NOMO-1 treated with dmso at 0.1 percent for 144 hours (cell line): ENCODE data around the gene KCNB1.

ENCODE experiments used
- DNase-seq: peaks from one replicate; lab custom pipeline; 2025; ENCODE audit not compliant: unreplicated experiment; lab: John Stamatoyannopoulos, UW

The KCNB1 gene

GRCh38 chr20:49360242-49360968, 122.1 kb downstream of the KCNB1 start:
- no peak for DNase-seq

DNA sequence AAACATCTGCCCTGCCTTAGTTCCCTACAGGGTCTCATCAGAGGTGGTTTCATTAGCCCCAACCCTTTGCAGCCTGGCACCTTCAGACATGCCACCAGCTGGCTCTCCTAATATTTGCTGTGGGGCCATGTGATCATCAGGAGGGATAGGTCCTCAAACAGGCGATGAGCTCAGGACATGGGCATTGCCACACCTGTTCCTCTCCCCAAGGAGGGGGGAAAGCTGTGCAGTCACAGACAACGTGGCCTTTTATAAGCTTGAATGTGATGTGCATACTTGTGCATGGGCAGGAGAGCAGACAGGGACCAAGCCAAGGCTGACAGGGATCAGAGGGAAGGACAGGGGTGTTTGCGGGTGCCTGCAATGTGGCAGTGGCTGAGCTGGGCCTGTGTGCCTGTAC, 125.8 kb downstream of the KCNB1 start:
- no peak for DNase-seq

DNA sequence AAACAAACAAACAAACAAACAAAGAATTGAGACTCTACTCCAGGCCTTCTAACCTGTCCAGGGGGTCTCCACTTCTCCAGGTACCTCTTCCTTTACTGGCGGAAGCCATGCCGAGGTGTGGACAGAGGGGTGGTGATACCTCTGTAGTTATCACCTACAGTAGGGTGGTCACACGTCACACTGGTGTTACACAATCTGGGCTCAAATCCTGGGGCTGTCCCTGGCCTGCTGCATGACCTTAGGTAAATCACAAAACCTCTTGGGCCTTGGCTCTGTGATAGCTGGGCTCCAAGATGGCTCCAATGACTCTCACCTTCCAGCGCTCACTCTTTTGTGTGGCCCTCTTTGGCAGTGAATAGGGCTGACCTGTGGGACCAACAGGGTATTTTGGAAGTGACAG, 127.8 kb downstream of the KCNB1 start:
- DNase-seq, result no peak

DNA sequence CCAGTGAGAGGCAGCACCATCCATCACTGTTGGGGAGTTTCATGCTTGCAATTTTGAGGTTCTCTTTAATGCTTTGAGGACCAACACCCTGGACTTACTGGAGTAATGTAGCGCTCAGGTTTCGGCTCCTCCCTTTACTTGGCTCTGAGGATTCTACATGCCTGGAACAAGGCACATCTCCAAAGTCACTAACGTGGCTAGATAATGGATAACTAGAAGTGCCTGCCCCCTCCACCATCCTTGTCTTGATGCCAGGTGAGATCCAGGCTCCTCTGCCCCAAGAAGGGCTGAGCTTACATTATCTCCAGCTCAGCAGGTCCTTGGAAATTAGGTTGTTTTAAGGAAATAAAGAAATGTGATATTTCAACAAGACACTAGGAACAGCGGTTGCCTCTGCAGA, 129.1 kb downstream of the KCNB1 start:
- no peak for DNase-seq

DNA sequence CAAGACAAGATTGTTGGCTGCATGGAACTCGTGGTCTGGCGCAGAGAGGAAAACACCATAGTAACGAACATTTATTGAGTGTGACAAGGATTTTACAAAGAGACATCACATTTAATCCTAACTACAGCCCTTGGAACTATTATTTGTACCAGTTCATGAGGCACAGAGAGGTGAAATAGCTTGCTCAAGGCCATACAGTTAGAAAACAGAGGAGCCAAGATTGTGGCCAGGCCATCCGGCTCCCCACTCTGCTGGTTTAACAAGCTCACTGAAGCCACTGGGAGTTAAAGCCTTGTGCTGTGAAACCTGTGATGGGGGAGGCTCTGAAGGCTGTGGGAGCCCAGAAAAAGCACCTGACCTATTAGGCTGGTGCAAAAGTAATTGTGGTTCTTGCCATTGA, 129.7 kb downstream of the KCNB1 start:
- no peak for DNase-seq

- DNase-seq, result no peak
These were observed 130.7 kb downstream of the KCNB1 start for GRCh38 chr20:49351775-49352174.

DNA sequence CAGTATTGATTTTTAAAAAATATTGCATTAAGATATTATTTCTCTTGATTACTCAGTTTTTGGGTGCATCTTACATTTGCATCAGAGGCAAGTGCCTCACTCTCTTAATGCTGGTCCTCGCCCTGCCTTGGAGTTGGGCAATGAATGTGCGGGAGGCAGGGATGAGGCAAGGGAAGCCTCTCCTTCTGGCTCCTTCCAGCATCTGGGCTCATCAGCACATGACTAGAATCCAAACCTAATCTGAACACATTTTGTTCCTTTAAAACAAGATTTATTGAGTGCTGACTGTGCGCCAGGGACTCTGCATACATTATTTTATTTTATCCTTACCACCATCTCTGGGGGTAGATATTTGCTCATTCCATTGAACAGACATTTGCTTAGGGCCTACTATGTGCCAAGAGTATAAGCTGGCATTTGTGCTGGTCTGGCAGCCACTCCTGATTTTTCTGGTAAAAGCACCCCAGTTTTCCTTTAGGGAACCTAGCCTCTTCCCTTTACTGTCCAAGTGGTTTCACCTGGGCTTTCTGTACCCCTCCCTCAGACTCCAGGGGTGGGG, 132.7 kb downstream of the KCNB1 start:
- no peak for DNase-seq

DNA sequence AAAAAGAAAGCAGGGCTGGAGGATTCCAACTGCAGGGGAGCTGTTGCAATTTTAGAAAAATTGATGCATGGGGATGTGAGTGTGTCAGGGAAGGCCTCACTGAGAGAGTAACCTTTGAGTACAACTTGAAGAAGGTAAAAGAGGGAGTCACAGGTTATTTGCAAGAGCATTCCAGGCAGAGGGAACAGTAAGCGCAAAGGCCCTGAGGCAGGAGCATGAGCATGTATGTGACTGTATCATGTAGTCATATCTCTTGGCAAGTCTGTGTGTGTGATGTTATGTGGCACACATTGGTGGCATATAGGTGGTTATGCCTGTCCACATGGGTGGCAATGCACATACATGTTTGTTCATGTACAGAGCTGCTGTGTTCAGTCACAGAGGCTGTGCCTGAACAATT, 133.4 kb downstream of the KCNB1 start:
- DNase-seq, result no peak

DNA sequence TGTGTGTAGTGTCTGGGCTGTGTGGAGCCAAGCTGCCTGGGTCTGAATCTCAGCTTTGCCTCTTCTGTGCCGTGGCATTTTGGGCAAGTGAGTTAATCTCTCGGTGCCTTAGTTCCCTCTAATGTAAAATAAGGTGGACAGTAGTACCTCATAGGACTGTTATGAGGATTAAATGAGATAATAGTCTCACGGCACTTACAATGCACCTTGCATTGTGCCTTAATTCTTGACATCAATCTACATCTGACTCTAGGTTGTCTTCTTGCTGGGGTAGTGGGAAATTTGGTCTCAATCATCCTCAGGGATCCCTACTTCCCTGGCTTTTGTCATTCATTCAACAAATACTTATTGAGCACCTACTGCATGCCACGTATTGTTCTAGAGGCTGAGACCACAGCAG, 133.9 kb downstream of the KCNB1 start:
- no peak for DNase-seq

DNA sequence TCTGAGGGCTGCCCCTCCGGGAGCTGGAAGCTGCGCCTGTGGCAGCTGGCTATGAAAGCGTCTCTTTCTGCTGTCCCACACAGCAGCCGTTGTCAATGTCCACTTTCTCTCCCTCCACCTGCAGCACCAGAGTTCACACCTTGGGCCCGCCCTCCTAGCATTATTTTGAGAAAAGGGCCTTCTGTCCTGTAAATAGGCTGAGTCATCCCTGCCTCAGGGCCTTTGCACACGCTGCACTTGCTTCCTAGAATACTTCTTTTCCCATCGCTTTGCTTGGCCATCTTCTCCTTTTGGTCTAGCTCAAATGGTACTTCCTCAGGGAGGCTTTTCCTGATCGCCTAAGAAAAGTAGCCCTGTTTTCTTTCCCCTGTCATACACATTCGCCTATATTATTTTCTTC, 135.3 kb downstream of the KCNB1 start:
- no peak for DNase-seq

- DNase-seq, result no peak
These were observed 135.8 kb downstream of the KCNB1 start for GRCh38 chr20:49346682-49347081.

DNA sequence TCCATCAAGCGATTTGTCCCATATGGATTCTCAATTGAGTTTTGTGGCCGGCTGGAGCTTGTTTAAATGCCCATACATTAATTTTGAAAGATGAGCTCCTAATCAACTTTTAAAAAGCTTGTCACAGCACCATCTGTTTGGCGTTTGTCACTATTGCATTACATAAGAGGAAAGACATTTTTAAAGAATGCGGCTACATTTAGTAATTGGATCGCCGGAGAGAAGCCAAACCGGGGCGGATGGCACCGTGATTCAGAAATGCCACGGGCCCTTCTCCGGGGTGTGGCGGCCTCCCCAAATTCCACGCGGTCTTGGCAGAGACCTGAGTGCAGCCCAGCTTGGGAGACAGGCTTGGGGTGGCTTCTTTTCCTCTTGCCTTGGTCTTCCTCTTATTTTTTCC, 136.9 kb downstream of the KCNB1 start:
- no peak for DNase-seq

DNA sequence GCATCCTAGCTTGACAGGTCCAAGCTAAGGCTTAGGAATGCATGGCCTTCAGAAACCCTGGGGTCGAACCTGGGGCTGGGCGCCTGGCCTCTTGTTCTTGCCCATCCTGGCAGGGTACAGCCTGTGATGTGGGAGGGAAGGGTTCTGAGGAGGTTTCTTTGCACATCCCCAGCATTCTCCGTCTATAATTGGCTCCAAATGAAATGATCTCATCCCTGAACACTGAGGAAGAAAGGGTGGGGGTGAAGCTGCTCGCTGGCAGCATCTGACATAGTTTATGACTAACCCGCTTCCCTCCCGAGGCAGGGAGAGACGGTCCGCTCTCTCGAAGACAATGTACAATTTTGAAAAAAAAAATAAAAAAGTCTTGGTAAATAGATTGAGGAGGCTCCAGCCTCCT, 137.5 kb downstream of the KCNB1 start:
- DNase-seq, result no peak

- DNase-seq, result no peak
These were observed 138.3 kb downstream of the KCNB1 start for GRCh38 chr20:49344140-49344539.

GRCh38 chr20:49343246-49343645, 139.2 kb downstream of the KCNB1 start:
- no peak for DNase-seq

DNA sequence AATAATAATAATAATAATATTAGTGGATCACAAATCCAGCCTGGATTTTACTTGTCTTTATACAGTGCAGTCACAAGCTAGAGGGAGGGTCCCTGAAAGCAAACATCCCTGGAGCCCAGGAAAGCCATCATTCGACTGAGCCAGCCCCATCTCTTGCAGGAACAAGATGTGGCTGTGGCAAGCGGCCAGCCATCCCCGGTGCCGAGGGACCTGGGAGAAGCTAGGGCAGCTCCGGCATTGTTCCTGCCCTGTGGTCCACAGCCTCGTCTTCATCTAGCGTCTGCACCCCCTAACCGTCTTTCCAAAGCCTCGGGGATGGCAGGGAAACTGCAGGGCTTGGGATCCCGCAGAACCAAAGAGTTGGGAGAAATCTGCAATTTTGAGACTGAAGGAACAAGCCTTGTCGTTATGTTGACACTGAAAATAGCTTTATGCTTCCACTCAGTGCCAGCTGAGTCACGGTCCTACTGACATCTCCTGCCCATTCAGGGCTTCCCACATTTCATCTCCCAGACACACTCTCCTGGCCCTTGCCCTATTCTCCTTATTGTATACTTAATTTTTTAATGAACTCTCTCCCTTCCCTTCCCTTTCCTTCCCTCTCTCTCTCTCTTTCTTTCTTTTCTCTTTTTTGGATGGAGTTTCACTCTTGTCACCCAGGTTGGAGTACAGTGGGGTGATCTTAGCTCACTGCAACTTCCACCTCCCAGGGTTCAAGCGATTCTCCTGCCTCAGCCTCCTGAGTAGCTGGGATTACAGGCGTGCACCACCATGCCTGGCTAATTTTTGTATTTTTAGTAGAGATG, 142.1 kb downstream of the KCNB1 start:
- DNase-seq, result no peak

- DNase-seq, result no peak
These were observed 143.3 kb downstream of the KCNB1 start for GRCh38 chr20:49339123-49339522.

GRCh38 chr20:49338061-49338460, 144.4 kb downstream of the KCNB1 start:
- DNase-seq, result no peak

- DNase-seq, result no peak
These were observed 145.1 kb downstream of the KCNB1 start for GRCh38 chr20:49337357-49337756.

DNA sequence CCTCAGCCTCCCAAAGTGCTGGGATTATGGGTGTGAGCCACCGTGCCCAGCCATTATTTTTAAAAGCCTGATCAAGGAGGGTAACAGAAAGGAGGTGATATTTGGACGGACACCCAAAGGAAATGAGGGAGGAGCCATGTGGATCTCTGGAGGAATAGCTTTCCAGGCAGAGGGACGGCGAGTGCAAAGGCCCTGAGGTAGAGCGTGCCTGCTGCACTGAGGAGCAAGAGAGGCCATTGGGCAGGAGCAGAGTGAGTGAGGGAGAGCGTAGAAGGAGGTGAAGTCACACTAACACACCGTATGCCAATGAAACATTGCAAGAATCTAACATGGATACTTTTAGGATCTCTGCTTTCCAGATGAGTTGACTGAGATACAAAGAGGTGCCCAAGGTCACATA, 145.7 kb downstream of the KCNB1 start:
- DNase-seq, result no peak

DNA sequence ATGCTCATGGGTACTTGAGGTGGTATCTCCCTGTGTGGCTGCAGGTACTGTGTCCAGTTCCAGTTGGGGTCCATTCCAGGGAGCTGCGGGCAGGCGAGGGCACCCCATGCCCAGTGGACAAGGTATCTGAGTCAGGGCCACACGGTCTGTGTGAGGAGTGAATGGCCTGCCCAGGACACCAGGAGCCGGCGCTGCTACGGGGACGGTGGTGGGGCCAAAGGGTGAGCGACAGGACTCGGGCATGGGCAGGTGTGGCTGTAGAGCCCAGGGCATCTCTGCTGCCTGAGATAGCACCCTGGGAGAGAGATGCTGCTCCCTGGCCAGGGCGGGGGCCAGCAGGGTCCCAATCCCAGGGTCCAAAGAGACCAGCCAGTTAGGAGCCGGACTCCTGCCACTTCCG, 147.0 kb downstream of the KCNB1 start:
- no peak for DNase-seq
